Adrenal gland (tissue), 5 donors: Measurements from ENCODE around the gene BFAR.
"Not testable (repeated sequence)": the region's sequence is repeated elsewhere in the genome, so short reads cannot be mapped to it uniquely, and the experiment has no call there.

Experiments
- POLR2A ChIP-seq, 2 donors: fragments of 450-650 bp; IDR thresholded peaks; one replicate each; pipeline ENCODE4 v1.6.1; 2017; ENCODE audit warnings: antibody characterized with exemption in 2 of 2, mild to moderate bottlenecking in 2 of 2, moderate library complexity in 1 of 2
- TF ChIP-seq, protein P1 (sequence below), 6 experiments: fragments of 450-650 bp in 4 of 6; fragments of 200-600 bp in 2 of 6; sonication (generic) in 1 of 6; IDR thresholded peaks; 1 replicate in 5 of 6; 2 replicates in 1 of 6; pipeline versions ENCODE4 v1.5.1 to v1.8.0; 2016 to 2021; ENCODE audit warnings: antibody characterized with exemption in 6 of 6, mild to moderate bottlenecking in 2 of 6, moderate library complexity in 1 of 6
- donor health status: DM: no; HTN: no; CAD: no.

DNA sequence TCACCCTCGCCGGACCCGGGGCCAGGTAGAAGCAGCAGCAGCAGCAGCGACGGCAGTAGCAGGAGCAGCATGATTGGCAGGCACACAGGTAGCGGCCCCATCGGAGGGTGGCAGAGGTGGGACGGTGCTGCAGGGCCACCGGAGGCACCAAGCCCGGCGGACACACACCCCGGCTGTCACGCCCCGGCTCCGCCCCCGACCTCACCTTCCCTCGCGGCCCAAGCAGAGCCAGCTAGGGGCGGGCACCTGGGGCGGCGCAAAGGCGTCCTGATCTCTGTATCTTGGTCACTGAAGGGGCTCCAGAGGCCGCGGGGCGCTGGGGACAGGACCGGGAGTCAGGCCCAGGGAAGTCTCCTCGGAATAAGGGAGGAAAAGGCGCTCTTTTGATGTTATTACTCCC lies 61.4 kb downstream of the BFAR start, which contains the start of gene PLA2G10:
- TF ChIP-seq, protein P1, sequence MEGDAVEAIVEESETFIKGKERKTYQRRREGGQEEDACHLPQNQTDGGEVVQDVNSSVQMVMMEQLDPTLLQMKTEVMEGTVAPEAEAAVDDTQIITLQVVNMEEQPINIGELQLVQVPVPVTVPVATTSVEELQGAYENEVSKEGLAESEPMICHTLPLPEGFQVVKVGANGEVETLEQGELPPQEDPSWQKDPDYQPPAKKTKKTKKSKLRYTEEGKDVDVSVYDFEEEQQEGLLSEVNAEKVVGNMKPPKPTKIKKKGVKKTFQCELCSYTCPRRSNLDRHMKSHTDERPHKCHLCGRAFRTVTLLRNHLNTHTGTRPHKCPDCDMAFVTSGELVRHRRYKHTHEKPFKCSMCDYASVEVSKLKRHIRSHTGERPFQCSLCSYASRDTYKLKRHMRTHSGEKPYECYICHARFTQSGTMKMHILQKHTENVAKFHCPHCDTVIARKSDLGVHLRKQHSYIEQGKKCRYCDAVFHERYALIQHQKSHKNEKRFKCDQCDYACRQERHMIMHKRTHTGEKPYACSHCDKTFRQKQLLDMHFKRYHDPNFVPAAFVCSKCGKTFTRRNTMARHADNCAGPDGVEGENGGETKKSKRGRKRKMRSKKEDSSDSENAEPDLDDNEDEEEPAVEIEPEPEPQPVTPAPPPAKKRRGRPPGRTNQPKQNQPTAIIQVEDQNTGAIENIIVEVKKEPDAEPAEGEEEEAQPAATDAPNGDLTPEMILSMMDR (IDR thresholded peaks at IDR 0.05): not testable (repeated sequence)
- not testable (repeated sequence) for TF ChIP-seq POLR2A (IDR thresholded peaks at IDR 0.05)
